ENCODE measurements around the gene GRK6.

GRK6 gene

DNA sequence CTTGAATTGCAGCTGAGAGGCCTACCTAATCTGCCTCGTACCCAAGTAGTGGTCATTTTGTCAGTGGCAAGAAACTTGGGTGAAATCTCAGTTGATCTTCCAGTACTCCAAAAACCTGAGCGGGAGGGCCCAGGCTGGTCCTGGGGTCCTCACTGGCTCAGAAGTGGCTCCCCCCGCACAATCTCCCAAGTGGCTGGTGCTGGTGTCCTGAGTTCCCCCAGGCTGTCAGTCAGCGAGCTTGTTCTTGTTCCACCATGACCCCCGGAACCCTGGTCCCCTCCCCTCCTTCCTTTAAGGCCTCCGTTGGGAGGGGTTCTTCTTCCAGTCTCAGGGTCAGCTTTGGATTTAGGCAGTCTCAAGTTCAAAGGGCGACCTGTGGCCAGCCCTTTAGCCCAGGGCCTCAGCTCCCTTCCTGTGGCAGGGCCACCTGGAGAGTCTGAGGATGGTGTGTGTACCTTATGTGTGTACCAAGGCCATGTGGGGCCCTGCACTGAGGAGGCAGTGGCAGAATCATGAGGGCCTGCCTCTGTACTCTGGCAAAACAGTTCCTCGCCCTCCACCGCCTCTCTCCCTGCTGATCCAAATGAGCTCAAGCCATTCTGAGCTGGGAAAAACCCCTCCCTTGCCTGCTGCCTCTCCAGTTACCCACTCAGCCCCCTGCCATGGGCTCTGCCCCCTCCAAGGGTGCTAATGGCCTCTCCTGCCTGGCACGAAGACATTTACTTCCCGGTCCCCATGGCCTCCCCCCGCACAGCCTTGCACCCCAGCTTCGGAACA lies 51.4 kb downstream of the GRK6 start:
- TF ChIP-seq, protein P1, sequence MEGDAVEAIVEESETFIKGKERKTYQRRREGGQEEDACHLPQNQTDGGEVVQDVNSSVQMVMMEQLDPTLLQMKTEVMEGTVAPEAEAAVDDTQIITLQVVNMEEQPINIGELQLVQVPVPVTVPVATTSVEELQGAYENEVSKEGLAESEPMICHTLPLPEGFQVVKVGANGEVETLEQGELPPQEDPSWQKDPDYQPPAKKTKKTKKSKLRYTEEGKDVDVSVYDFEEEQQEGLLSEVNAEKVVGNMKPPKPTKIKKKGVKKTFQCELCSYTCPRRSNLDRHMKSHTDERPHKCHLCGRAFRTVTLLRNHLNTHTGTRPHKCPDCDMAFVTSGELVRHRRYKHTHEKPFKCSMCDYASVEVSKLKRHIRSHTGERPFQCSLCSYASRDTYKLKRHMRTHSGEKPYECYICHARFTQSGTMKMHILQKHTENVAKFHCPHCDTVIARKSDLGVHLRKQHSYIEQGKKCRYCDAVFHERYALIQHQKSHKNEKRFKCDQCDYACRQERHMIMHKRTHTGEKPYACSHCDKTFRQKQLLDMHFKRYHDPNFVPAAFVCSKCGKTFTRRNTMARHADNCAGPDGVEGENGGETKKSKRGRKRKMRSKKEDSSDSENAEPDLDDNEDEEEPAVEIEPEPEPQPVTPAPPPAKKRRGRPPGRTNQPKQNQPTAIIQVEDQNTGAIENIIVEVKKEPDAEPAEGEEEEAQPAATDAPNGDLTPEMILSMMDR (IDR thresholded peaks at IDR 0.05; ENCODE audit: low read length), result no peak
- no peak for TF ChIP-seq EZH2 (optimal IDR thresholded peaks at IDR 0.05; ENCODE audit: low read depth, low read length)
- no peak for TF ChIP-seq EZH2phosphoT487 (IDR thresholded peaks at IDR 0.05; ENCODE audit: low read length)
- H4K20me1 ChIP-seq (ENCODE audit: insufficient read depth, low read length), result no peaks in the 10 kb centered on the region
- no peaks in the 10 kb centered on the region for H3F3A ChIP-seq (ENCODE audit: insufficient read depth, low read length)
- no peak for DNase-seq
- no peaks in the 10 kb centered on the region for H3K9me2 ChIP-seq (replicated peaks; ENCODE audit: insufficient read depth, low read length)
- H3K4me1 ChIP-seq (ENCODE audit: low read length), result no peaks in the 10 kb centered on the region
- H3K9ac ChIP-seq (ENCODE audit: low read length), result no peak overlapping the region
- H3K79me2 ChIP-seq (ENCODE audit: low read length), result no peaks in the 10 kb centered on the region
- peaks cover 12% of the 10 kb centered on the region for H3K27me3 ChIP-seq (replicated peaks; ENCODE audit: insufficient read depth, low read length)
- no peaks in the 10 kb centered on the region for H3K9me3 ChIP-seq (replicated peaks; ENCODE audit: insufficient read depth, low read length)
- H3K4me3 ChIP-seq (ENCODE audit: low read length), result no peak overlapping the region
- no peaks in the 10 kb centered on the region for H3K36me3 ChIP-seq (replicated peaks; ENCODE audit: insufficient read depth, low read length)
- H3K4me2 ChIP-seq (ENCODE audit: low read depth, low read length), result no peak overlapping the region
- H2AFZ ChIP-seq (ENCODE audit: low read length), result no peak overlapping the region
- no peak overlapping the region for H3K27ac ChIP-seq (ENCODE audit: low read length)

DNA sequence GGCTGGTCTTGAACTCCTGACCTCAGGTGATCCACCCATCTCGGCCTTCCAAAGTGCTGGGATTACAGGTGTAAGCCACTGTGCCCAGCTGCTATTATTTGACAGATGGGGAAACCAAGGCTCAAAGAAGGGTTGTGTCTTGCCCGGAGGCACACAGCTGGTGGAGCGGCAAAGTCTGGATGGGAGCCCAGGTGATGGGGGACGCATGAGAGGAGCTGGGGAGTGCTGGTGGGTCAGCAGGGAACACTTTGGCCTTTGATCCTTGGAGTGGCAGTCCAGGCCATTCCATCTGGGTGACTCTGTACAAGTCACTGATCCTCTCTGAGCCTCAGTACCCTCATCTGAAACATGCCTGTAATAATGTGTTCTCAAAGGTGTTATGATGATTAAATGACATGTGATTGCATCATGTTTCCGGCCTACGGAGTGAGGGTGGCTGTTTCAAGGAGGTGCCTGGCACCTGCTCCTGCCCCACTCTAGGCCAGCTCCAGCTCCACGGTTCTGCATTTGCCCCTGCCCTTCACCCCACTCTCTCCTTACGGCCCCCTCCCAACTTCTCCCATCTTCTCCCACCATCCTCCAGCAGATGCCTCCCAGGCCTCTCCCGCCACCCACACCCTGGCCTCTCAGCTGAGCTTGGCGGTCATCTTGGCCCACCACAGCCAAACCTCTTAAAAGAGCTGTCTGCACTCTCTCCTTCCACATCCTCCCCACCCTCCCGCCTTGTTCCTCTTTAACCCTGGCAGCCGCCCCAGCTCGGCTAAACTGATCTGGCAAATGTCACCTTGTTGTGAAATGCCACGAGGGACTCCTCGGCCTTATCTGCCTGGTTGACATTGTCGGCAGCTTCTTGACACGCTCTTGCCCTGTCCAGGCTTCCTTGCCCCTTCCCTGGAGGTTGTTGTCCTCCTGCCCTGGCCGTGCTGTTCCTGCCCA lies 52.5 kb downstream of the GRK6 start:
- no peaks in the 10 kb centered on the region for H3K4me1 ChIP-seq (ENCODE audit: low read length)
- no peak overlapping the region for H3K27ac ChIP-seq (ENCODE audit: low read length)
- H3K9me2 ChIP-seq (replicated peaks; ENCODE audit: insufficient read depth, low read length), result no peaks in the 10 kb centered on the region
- peaks cover 10% of the 10 kb centered on the region for H3K27me3 ChIP-seq (replicated peaks; ENCODE audit: insufficient read depth, low read length)
- no peaks in the 10 kb centered on the region for H3K36me3 ChIP-seq (replicated peaks; ENCODE audit: insufficient read depth, low read length)
- no peak overlapping the region for H2AFZ ChIP-seq (ENCODE audit: low read length)
- H3K79me2 ChIP-seq (ENCODE audit: low read length), result no peaks in the 10 kb centered on the region
- DNase-seq, result no peak
- H3K9ac ChIP-seq (ENCODE audit: low read length), result no peak overlapping the region
- H3K4me2 ChIP-seq (ENCODE audit: low read depth, low read length), result no peak overlapping the region
- H3K9me3 ChIP-seq (replicated peaks; ENCODE audit: insufficient read depth, low read length), result no peaks in the 10 kb centered on the region
- H3K4me3 ChIP-seq (ENCODE audit: low read length), result no peak overlapping the region
- no peaks in the 10 kb centered on the region for H4K20me1 ChIP-seq (ENCODE audit: insufficient read depth, low read length)
- H3F3A ChIP-seq (ENCODE audit: insufficient read depth, low read length), result no peaks in the 10 kb centered on the region
- TF ChIP-seq EZH2phosphoT487 (IDR thresholded peaks at IDR 0.05; ENCODE audit: low read length) (no peak), EZH2 (optimal IDR thresholded peaks at IDR 0.05; ENCODE audit: low read depth, low read length) (no peak)
- TF ChIP-seq, protein P1 (IDR thresholded peaks at IDR 0.05; ENCODE audit: low read length), result no peak

DNA sequence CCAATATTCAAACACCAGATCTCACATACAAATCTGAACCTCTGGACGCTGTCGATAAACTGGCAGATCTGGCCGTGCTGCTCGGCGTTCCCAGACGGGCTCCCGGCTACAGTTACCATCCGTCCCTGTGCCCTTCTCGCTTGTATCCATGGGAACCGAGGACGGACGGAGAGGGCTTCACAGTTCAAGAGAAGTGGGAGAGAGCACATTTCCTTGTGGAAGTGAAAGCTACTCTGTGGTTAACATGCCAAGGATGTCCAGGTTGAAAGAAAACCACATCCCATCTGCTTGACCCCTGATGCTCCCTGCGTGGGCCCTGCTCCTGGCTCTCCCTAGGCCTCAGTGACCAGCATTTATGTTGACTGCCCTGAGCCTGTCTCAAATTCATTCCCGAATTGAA lies 53.3 kb downstream of the GRK6 start:
- Histone ChIP-seq H3K27me3 (replicated peaks; ENCODE audit: insufficient read depth, low read length) (peaks cover 2% of the 10 kb centered on the region), H3F3A (ENCODE audit: insufficient read depth, low read length) (no peaks in the 10 kb centered on the region), H3K27ac (ENCODE audit: low read length) (no peak overlapping the region), H3K36me3 (replicated peaks; ENCODE audit: insufficient read depth, low read length) (no peaks in the 10 kb centered on the region), H3K4me1 (ENCODE audit: low read length) (no peaks in the 10 kb centered on the region), H3K4me3 (ENCODE audit: low read length) (no peak overlapping the region), H3K9ac (ENCODE audit: low read length) (no peak overlapping the region), H4K20me1 (ENCODE audit: insufficient read depth, low read length) (no peaks in the 10 kb centered on the region), H3K9me2 (replicated peaks; ENCODE audit: insufficient read depth, low read length) (no peaks in the 10 kb centered on the region), H3K79me2 (ENCODE audit: low read length) (no peaks in the 10 kb centered on the region), H2AFZ (ENCODE audit: low read length) (no peak overlapping the region), H3K4me2 (ENCODE audit: low read depth, low read length) (no peak overlapping the region), H3K9me3 (replicated peaks; ENCODE audit: insufficient read depth, low read length) (no peaks in the 10 kb centered on the region)
- TF ChIP-seq EZH2phosphoT487 (IDR thresholded peaks at IDR 0.05; ENCODE audit: low read length) (no peak), EZH2 (optimal IDR thresholded peaks at IDR 0.05; ENCODE audit: low read depth, low read length) (no peak)
- TF ChIP-seq, protein P1 (IDR thresholded peaks at IDR 0.05; ENCODE audit: low read length), result no peak
- no peak for DNase-seq
